GM12875 (cell line): ENCODE data around the gene ALG5.

ENCODE experiments used
- H3K4me3 ChIP-seq: one replicate; pipeline ENCODE4 v1.5.1; 2011; ENCODE audit warnings: low read depth, low read length, control low read depth
- TF ChIP-seq, protein P1 (sequence below): IDR thresholded peaks from 2 replicates; pipeline ENCODE4 v1.5.1; 2011; ENCODE audit warnings: low read depth, mild to moderate bottlenecking, control low read depth, inconsistent platforms, low read length, moderate library complexity, borderline replicate concordance; ENCODE audit not compliant: insufficient read depth

The ALG5 gene

DNA sequence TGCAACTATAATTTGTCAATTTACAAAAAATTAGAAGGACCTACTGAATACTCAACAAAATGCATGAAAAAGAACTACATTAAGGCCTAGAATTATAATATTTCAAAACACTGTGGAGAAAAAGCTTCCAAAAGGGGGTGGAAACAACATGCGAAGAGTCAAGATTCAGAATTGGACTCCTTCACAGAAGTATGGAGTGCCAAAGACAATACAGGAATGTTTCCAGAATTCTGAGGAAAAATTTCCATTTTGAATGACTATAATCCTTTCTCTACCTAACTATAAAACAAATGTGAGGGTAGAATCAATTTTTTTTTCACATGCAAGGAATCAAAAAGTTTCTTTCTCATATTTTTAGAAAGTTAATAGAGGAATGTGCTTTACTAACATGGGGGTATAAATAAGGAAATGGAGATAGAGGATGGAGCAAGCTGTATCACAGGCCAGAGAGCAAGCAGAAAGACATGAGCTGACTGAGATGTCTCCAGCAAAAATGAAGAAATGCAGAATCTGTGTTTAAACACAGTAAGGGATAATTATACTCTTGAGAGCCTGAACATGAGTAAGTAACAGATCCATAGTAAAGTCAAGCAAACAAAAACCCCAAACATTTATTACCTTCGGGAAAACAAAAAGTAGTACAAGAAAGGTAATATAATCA is 39.6 kb downstream of the ALG5 start:
- TF ChIP-seq, protein P1, sequence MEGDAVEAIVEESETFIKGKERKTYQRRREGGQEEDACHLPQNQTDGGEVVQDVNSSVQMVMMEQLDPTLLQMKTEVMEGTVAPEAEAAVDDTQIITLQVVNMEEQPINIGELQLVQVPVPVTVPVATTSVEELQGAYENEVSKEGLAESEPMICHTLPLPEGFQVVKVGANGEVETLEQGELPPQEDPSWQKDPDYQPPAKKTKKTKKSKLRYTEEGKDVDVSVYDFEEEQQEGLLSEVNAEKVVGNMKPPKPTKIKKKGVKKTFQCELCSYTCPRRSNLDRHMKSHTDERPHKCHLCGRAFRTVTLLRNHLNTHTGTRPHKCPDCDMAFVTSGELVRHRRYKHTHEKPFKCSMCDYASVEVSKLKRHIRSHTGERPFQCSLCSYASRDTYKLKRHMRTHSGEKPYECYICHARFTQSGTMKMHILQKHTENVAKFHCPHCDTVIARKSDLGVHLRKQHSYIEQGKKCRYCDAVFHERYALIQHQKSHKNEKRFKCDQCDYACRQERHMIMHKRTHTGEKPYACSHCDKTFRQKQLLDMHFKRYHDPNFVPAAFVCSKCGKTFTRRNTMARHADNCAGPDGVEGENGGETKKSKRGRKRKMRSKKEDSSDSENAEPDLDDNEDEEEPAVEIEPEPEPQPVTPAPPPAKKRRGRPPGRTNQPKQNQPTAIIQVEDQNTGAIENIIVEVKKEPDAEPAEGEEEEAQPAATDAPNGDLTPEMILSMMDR, result no peak
- H3K4me3 ChIP-seq, result no peak overlapping the region

DNA sequence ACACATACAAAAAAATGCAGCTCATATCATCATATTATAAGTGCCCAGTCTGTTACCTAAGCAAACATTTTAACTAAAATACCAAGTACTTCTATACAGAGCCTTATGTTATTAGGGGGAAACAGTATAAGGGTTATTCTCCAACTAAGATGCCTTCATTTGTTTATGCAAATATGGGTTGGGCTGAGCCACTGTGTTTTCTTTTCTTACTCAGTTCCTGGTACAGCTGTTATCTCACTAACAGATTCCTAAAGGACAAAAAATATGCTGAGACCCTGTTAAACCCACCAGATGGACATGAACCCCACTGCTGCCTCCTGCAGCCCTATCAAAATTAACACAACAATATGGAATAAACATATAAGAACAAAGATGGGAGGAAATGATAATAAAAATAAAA is 44.6 kb downstream of the ALG5 start:
- TF ChIP-seq, protein P1, result no peak
- no peak overlapping the region for H3K4me3 ChIP-seq

DNA sequence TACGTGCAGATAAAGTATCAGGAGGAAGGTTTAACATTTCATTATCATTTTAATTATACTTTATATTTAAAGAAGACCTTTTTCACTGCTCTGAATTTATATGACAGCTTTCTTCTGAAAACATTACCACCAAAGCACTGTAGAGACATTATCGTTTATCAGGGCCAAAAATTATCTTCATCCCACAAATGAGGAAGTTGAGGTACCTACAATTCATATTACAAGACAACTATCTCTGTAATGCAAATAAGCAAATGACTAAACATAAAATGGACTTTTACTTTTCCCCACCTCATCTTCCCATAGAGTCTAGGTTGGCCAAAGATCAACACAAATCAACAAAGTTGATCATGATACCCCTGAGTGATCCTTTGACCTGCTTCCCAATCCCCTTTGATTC is 48.2 kb downstream of the ALG5 start:
- H3K4me3 ChIP-seq, result no peak overlapping the region
- TF ChIP-seq, protein P1, result no peak

DNA sequence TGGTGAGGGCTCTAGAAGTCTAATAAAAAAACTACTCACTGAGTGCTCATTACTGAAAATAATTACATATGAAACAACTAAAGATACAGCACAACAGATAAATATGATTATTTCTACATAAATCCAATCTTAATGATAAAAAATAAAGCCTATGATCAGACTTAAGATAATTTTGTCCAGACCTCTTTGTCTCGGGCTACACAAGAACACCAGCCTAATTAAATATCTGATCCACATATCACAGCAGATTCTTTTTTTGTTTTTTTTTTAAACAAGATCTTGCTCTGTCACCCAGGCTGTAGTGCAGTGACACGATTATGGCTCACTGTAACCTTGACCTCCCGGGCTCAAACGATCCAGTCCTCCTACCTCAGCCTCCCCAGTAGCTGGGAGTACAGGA is 48.8 kb downstream of the ALG5 start:
- no peak overlapping the region for H3K4me3 ChIP-seq
- TF ChIP-seq, protein P1, result no peak

DNA sequence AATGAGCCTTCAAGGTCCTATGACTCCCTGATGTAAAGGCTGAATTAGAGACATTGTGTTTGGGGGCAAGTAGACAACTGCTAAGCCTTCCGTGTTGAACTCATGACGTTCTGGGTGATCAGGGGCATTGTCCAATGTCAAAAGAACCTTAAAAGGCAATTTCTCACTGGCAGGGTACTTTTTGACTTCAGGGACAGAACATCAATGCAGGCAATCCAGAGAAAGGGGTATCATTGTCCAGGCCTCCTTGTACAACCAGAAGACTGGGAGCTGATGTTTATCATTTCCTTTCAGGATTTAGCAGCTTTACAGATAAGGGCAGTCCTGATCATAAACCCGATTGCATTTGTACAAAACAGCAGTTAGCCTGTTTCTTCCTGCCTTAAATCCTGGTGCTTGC is 54.1 kb downstream of the ALG5 start:
- no peak overlapping the region for H3K4me3 ChIP-seq
- TF ChIP-seq, protein P1, result no peak

DNA sequence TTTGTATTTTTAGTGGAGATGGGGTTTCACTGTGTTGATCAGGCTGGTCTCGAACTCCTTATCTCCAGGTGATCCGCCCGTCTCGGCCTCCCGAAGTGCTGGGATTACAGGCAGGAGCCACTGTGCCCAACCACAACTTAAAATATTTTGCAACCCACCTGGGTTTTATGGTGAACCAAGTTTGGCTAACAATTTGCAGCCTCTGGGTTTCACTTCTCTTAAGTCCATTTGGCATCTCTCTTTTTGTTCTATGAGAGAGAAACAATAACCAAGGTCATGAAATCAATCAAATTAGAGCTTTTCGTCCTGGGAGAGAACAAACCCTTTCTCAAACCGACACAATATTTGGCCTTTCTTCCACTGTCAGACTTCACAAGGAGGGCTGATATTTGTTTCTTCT is 73.5 kb downstream of the ALG5 start:
- TF ChIP-seq, protein P1, result no peak
- no peak overlapping the region for H3K4me3 ChIP-seq

DNA sequence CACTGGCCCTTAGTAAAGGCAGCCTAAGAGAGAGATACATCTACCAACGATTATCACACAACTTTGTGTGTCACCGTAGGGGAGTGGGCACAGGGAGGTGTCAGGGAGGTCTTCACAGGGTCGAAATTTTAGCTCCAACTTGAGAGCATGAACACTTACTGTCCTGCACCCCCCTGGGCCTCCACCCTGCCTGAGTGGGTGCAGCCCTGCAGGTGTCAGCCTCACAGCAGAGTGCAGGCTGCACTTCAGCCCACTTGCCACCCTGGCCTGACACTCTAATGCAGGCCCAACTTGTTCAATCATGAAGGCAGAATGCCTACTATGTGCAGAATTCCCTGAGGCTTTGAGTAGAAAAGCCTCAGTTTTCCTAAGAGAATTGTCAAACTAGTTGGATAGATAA is 75.1 kb downstream of the ALG5 start:
- TF ChIP-seq, protein P1, result no peak
- no peak overlapping the region for H3K4me3 ChIP-seq
